ENCODE results near the gene NTM.
"Not testable (repeated sequence)": the region's sequence is repeated elsewhere in the genome, so short reads cannot be mapped to it uniquely, and the experiment has no call there.

Gene NTM

DNA sequence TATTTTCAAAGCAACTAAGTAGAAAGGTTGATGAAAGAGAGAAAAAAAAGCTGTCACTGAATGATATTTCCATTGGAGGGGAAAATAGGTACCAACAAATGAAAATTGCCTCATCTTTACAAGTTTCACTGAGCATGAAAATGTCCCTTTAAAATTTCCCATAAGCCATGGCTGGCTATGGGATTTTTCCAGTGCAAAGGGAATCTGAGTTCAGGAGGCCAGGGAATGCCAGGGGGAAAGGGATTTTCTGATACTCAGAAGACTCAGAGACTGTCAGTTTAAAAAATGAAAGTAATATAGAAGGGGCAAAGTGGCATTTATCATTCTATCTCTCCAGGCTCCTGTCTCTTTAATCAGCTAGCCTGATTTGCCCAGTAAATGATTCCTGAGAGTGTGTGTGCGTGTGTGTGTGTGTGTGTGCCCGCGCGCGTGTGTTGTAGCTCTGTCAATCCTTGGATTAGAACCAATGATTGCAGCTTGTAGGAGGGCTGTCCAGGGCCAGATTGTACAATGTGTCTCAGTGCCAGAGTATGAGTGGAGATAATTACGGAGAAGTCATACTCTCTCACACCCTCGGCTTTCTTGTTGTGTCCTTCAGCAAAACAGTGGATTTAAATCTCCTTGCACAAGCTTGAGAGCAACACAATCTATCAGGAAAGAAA is at the start of gene NTM:
Gene NTM, plus strand, starts transcription at position 526 of the 662 bp plus-strand sequence.
- no peak for DNase-seq

DNA sequence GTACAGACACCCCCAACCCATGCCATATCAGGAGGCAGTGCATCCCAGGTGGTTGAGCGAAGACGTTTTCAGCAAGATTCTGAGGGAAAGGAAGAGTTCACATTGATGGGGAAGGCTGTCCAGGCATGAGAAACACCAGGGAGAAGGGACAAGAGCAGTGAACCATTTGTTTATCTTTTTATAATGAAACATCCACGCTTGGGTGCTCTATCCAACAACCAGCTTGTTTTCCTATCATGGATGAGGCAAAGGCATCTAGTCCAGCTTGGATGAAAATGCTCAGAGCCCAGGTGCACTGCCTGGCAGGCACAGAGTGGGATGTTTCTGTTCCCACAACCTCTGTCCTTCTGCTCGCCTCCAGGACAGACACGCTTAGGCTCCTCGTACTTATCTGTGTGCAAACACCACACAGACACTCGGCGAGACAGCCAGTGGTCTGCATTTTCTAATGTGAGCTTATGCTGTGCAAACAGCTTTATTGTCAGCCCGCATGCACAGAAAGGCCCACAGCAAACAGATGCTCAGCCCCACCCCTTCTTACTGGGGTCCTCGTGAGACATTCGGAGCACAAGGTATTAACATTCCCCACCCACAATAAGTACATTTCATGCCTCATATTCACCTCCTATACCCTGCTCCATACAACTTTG is 45.4 kb upstream of the NTM start:
- DNase-seq = no peak

DNA sequence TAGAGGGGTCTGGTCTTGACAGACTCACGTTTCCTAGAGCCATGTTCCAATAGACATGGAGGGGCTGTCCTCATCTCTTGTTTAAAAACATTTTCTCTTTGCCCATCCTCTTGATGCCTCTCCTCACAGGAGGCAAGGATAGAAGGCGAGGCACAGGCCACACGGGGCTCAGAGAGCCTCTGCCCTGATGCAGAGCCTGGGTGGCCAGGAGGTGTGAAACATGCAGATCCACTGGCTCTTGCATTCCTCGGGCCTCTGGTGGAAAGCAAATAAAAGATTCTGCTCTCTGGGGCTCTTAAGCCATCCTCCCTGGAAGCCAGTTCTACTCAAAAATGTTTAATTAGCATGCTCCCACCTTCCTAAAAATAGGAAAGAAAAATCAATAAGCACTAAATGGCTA is 43.6 kb upstream of the NTM start:
- no peak for DNase-seq

DNA sequence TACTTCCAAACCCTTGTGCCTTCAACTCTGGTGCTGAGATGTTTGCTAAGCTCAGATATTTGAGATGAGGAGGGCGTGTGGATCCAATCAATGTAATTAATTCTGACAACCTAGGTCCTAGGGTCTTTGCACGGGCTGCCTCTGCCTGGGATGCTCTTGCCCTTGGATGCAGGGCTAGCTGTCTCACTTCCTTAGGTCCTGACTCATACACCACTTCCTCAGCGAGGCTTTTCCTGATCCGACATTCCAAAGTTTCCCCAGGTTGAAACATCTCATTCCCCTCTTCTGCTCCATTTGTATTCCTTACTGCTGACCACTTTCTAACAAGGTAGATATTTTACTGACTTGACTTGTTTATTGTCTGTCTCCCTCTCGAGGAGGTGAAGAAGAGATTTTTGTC is 43.0 kb upstream of the NTM start:
- DNase-seq = no peak

DNA sequence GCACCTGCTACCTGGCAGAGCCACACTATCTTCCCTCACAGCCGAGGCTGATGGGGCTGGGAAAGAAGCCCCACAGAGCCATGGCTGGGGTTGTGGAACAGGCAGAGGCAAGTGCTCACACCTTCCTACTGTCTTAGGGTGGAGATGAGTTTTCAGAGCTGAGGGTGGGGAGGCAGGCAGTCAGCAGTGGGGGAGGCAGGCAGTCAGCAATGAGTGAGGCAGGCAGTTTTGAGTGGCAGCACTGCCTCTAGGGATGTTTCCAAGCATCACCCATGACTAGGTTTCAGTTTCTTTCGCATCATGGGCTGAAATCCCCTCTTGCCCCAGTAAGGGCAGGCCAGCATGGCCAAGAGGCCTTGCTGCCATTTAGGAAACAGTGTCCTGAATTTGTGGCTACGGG is 41.6 kb upstream of the NTM start:
- DNase-seq = no peak

DNA sequence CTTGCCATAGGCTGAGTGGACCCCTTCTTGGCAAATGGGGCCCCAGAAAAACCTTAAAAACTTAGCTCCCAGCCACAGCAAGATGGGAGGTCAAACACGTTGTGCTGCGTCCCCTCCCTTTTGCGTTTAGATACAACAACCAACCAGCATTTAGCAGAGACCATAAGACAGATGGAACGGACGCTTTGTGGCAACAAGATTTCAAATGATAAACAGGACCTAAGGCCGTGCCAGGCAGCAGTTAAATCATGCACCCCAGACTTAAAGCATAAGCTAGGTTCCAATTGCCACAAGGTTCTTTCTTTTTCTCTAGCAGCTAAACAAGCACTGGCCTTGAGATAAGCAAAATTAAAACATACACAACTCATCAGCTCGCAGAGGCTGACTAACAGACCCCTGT is 39.4 kb upstream of the NTM start:
- no peak for DNase-seq

DNA sequence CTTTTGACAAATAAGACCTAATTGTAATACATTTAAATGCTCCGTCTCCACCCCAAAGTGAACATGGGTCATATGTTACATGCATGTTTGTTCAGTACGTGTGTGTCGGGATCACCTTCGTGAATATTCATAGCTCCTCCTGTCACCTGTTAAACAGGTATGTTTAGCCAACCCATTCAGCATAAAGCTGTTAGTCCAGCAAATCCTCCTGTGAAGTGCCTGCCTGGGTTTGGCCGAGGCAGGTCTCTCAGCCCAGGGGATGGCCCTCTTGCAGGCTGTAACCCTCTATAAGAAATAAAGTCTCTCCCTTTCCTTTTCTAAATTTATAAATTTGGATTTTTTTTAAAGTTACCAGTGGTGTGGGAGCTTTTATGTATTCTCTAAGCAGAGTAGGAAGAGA is 38.9 kb upstream of the NTM start:
- DNase-seq = no peak

DNA sequence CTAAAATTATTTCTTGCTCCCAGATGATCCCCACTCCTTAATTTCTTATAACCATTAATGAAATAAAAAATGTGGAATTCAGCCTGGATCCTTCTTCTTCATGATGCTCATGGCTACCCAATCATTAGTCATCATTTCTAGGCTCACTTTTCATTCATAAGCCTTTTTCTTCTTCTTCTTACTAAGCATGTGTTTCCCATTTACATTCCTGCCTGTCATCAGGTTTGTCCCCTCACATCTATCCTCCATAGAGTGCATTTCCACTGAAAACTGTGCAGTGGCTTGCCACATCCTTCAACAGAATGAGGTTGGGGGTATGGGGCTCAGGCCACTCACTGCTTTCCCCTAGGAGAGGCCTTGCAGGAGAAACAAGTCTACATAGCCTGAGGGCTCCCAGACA is 35.8 kb upstream of the NTM start:
- no peak for DNase-seq

DNA sequence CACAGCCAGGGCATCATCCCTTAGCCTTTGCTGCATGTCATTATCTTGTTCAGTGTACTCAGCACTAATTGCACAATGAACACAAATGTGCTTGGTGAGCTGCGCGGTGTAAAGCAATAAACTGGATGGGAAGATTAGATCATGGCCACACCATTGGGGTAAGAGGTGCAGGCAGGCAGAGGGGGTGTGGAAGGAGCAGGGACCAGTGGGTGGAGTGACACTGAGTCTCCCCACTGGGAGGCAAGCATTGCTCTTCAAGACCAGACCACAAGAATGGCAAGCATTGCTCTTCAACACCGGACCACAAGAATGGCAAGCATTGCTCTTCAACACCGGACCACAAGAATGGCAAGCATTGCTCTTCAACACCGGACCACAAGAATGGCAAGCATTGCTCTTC is 28.5 kb upstream of the NTM start:
- not testable (repeated sequence) for DNase-seq

DNA sequence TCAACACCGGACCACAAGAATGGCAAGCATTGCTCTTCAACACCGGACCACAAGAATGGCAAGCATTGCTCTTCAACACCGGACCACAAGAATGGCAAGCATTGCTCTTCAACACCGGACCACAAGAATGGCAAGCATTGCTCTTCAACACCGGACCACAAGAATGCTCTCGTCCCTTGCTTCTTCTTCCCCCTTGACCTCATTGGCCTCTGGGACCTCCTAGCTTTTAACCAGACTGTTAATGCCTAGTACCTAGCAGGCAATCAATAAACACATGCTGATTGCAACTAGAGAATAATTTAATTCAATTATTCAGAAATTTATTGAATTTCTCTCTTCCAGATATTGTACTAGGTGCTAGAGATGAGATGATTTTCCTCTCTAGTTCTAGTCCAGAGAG is 28.0 kb upstream of the NTM start:
- DNase-seq = not testable (repeated sequence)

DNA sequence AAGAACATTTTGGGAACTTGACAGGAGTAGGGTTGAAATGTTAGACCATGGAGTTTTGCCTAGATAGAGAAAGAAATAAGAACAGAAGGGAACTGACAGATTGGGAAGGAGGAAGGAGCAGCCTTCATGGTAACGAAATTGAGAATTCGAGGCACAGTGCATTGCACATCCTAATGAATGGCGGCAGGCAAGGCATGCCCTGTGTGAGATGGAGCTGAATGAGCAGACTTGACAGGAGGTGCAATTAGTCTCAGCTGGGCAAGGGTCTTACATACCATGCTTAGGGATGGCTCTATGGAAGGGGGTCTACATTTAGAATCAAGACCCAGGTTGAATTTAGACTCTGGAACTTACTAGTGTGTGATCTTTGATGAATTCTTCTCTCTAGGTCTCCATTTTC is 25.0 kb upstream of the NTM start:
- no peak for DNase-seq

DNA sequence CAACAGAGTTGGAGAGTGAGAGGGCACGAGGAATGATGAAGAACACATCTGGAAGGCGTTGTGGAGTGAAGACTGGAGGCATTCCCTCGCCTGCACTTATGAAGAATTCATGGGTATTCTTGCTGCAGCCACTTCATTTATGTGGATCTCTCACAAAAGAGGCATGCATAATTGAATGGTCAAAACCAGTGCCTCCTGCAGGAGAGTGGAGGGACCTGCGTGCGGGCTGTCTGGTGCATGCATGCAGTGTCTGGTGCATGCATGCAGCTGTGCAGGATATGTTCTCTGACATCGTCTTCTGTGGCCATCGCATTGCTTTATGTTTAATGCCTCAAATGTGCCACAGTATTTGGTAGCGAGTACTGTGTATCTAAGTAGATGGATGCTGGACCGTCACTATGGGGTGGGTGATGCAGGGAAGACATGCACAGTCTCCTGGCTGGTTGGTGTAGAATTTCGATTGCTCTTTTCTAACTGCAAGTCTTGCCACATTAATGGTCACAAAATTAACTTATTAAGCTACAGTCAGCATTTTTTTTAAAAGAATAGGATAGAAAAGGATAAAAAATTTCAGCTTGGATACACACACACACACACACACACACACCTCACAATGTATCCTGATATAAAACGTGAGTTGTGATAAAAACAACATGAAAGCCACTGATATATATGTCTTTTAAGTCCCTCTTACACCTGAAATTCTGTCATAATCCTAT is 20.9 kb upstream of the NTM start:
- no peak for DNase-seq

DNA sequence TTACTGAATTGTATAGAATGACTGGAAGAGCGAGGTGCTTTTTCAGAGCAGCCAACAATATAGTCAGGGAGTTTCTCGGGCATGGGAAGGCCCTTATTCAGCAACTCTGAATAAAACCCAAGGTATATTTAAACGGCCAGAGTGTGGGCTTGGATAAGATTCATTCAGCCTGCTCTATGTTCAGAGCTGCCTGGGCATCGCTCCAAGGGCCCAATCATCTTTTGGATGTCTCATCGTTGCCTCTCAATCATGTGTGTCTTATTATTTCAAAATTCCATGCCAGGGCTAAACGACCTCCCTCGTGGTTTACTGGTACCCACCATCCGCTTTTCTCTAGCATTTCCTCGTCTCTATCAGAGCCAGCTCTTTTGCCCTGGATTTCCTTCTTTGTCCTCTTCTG is 19.5 kb upstream of the NTM start:
- DNase-seq = no peak

DNA sequence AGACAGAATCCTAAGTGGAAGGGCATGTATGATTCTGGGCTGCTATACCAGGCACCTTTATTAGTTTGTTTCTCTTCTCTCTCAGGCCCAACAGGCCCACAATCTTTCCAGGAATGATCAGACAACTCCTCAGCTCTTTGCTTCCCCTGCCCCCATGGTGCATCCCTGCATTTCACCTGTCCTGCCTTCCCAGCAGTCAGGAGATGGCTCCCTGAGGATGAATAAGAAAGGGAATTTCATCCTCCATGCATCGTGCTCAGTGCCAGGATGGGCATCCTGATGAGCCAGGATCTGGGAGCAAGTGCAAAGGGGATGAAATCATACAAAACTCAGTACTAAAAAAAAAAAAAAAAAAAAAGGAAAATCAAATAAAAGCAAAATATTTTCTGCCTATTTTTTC is 18.6 kb upstream of the NTM start:
- DNase-seq = no peak

DNA sequence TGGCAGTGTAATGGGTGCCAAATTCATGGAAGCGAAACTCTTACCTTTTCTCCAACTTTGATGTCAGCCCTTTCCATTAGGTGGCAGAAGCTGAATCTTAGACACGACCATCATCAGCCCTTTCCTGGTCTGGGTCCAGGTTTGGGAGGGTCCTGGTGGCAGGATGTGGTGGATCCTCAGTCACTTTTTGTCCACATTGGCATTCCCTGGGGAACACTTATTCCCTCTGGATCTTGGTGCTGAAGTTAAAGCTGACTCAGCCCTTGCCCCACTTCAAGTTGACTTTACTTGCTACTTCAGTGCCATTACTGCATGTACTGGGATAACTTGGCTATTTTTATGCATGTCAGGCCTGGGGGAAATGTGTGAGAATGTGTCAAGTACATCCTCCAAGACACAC is 16.6 kb upstream of the NTM start:
- no peak for DNase-seq

DNA sequence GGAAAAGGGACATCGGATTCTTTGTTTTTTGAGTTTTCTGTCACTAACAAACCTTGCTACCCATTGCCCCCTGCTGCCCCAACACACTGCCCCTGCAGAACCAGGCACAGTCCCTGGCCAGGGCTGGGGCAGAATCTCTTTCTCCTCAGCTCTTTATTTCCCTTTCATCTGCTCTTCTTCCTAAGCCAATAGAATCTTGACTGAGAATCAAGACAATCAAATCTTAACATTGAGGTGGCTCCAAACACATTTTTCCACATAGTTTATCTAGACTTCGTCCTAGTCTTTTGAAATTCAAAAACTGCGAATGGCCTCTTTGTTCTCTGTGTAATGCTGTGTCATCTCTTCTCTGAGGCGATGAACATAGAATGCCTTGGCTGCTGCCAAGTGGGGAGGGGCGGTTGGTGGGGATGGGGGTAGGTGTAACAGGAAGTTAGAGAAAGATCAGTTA is 16.1 kb upstream of the NTM start:
- no peak for DNase-seq

DNA sequence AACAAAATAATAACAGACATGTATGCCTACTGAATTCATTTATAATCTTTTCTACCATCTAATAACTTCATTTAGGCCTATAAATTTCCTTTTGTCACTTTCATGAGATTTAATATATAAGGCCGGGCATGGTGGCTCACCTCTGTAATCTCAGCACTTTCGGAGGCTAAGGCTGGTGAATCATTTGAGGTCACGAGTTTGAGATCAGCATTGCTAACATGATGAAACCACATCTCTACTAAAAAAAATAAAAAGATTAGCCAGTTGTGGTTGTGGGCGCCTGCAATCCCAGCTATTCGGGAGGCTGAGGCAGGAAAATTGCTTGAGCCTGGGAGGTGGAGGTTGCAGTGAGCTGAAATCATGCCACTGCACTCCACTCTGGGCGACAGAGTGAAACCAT is 14.2 kb upstream of the NTM start:
- DNase-seq = no peak

DNA sequence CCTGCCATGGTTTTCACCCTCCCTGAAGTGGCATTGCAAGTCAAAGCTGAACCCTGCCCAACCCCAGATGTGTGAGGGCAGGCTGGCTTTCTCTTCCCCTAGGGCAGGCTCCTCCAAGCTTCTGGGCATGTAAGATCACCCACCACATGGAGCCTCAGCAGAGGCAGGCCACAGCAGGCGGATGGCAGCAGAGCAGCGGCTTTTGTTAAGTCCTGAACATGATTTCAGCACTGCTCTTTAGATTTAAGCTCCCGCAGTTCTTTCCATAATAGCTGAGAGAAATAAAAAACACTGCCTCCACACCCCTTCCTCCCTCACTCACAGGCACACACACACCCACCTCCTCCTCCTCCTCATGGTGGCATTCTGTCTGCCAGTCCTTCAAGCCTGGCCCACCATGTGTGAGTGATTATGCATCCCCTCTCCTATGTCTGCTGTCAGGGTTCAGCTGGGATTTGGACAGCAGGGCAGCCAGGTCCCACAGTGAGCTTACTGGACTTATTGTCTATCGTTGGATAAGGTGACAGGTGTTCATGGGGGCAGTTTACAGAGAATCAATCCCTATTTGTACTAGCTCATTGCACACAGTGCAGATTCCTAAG is 5.0 kb upstream of the NTM start:
- DNase-seq = no peak

DNA sequence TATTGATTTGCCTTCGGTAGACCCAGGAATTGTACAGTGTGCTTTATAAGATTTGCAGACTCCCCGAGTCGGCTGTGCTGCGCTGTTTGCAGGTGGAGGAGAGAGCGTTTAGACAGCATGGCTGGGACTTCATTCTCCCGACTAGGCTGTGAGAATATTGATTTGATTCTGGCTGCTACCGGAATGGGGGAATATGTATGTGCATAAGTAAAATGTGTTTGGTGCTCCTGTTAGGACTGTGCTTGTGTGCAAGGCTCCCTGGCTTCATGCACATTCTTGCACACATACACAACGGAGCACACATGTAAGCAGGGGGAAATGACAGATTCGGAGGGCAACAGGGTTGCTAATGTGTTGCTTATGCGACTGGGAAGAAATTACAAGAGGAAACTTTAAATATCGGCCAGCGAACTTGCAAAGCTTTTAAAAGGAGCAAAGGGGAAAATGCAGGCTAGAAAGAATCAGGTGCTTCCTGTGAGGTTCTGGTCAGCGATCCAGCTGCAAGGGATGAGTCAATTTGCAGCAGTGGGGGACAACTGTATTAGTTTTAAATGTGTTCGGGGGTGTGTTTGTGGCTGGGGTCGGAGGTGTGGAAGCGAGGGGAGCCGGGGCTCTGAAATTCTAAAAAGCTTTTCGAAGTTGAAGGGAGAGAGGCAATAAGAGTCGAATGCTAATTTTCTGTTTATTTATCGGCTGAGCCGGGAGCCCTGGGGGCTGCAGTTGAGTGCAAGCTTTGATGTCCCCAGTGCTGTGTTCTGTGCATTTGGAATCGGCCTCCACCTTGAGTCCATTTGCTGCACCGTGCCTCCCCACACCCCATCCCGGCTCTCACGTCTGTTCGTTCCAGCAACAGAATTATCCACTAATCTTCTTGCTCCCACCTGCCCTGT is 731 bp downstream of the NTM start:
- no peak for DNase-seq

DNA sequence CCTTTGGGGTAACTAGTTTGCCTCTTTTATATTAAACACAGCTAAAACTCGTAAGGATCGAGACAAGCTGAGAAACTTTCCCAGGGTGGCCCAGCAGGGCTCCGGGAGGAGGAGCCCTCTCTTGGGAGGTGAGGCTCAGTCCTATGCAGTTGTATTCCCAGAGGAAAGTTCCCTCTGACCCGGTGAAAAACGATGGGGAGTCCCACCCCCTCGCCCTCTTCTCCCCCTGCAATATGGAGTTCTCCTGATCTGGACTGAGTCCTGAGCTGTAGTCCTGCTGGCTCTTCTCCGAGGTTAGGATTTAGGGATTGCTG is 1.3 kb downstream of the NTM start:
- DNase-seq = no peak

DNA sequence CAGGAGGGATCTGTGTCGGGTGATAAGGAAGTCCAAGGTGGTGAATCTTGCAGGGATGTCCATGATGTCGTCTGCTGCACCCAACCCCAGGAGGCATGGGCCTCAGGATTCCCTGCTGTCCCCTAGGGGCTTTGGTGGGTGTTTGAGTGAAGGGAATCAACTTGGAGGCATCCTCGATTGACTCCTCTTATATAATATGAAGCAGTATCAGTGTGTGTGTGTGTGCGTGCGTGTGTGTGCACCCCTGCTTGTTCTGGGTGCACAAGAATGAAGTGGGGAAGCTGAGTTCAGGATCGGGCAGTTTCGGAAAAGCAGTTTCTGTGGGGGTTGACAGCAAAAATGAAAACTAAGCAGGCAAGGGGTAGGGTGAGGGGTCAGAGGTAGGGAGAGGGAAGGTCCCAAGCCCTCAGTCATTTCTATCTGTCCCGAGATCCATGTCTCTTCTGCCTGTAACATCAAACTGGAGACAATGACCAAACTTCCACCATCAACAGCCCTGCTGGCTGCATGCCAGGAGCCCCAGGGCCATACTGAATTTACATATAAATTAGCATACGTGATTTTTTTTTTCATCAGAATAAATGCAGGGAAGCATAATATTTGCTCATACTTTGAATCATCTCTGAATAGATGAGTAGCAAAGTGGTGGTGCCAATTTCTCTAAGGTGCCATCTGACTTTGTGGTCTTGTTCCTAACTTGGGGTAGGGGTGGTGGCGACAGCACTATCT is 2.0 kb downstream of the NTM start:
- DNase-seq = no peak

DNA sequence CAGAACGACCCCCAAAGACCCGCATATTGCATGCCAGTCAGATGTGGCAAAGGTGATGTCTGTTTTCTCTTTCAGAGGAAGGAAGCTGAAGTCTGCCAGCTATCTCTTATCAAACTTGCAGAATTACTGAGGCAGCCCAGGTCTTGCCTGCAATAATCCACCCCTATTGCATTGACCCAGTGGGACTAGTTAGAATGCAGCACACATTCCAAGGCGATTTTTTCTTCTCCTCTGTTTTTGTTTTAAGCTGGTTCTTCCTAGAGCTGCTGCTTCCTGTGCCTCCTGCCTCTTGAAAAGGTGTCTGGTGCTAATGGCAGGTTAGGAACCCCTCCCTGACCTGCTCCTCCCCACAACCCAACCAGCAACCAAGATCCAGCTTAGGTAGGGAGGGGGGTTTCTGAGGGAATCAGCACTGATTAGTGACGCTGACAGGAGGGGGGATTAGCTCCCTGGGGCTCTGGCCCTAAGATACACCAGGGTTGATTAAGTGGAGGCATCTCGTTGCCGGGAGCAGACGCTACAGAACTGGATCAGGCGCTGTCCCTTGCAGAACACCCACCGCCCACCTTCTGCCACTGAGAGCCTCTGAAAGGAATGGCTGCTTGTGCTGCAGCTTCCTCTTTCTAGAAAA is 2.8 kb downstream of the NTM start:
- no peak for DNase-seq
